Mononuclear cell (primary cell): ENCODE measurements around the gene ACAD10. TPM values are rescaled to one million over a fixed set of nuclear protein-coding genes. Genes with fewer than 3 reads are reported as not detected.
"Not testable (repeated sequence)": the region's sequence is repeated elsewhere in the genome, so short reads cannot be mapped to it uniquely, and the experiment has no call there.

Experiments
- H3K27me3 ChIP-seq: 2 replicates; pipeline ENCODE4 v1.6.0; 2011; ENCODE audit warnings: low read length, control low read depth; ENCODE audit not compliant: insufficient read depth
- H3K4me1 ChIP-seq: 2 replicates; pipeline ENCODE4 v1.5.1; 2011; ENCODE audit warnings: mild to moderate bottlenecking, low read length, control low read depth; ENCODE audit not compliant: insufficient read depth
- H3K4me3 ChIP-seq: 2 replicates; pipeline ENCODE4 v1.5.1; 2011; ENCODE audit warnings: mild to moderate bottlenecking, low read length, moderate library complexity
- H3K9me3 ChIP-seq: 2 replicates; pipeline ENCODE4 v1.5.1; 2011; ENCODE audit warnings: low read depth, mild to moderate bottlenecking, control low read depth, low read length
- total RNA-seq: library from RNA; depleted of rRNA; stranded (reverse); fragments of >200 nt; gene quantifications from one replicate; pipeline ENCODE4 v1.2.3, GENCODE V29; 2012

ACAD10 gene
- total RNA-seq, 1 donor: 13.4 TPM

- H3K27me3 ChIP-seq: no peaks in the 10 kb centered on the region
- no peaks in the 10 kb centered on the region for H3K4me1 ChIP-seq
- no peaks in the 10 kb centered on the region for H3K9me3 ChIP-seq
These were observed 13.0 kb upstream of the ACAD10 start for GRCh38 chr12:111672822-111673381.

GRCh38 chr12:111673503-111673902 lies 12.3 kb upstream of the ACAD10 start:
- Histone ChIP-seq H3K9me3 (no peaks in the 10 kb centered on the region), H3K4me3 (no peak overlapping the region), H3K27me3 (no peaks in the 10 kb centered on the region), H3K4me1 (no peaks in the 10 kb centered on the region)

More at GRCh38 chr12:111672822-111673381, 13.0 kb upstream of the ACAD10 start:
- H3K4me3 ChIP-seq: no peak overlapping the region

- Histone ChIP-seq H3K4me3 (no peak overlapping the region), H3K27me3 (no peaks in the 10 kb centered on the region), H3K9me3 (no peaks in the 10 kb centered on the region), H3K4me1 (no peaks in the 10 kb centered on the region)
These were observed 8.7 kb upstream of the ACAD10 start for GRCh38 chr12:111677186-111677585.

GRCh38 chr12:111684485-111685198 lies 1.2 kb upstream of the ACAD10 start:
- peaks cover 25% of the 10 kb centered on the region for H3K4me1 ChIP-seq
- H3K27me3 ChIP-seq, H3K9me3 ChIP-seq: not testable (repeated sequence)
- peak overlapping the region; percentile 92 for H3K4me3 ChIP-seq

GRCh38 chr12:111685322-111685810 lies 487 bp upstream of the ACAD10 start:
- Histone ChIP-seq H3K4me3 (peak overlapping the region; percentile 92), H3K9me3 (no peaks in the 10 kb centered on the region), H3K27me3 (no peaks in the 10 kb centered on the region), H3K4me1 (peaks cover 25% of the 10 kb centered on the region)

- H3K4me1 ChIP-seq: peaks cover 25% of the 10 kb centered on the region
- H3K4me3 ChIP-seq: peak overlapping the region; percentile 92
- no peaks in the 10 kb centered on the region for H3K9me3 ChIP-seq
- H3K27me3 ChIP-seq: no peaks in the 10 kb centered on the region
These were observed 787 bp downstream of the ACAD10 start for GRCh38 chr12:111686574-111687105.

- Histone ChIP-seq H3K27me3 (no peaks in the 10 kb centered on the region), H3K4me3 (no peak overlapping the region), H3K9me3 (no peaks in the 10 kb centered on the region), H3K4me1 (peaks cover 25% of the 10 kb centered on the region)
These were observed 1.4 kb downstream of the ACAD10 start for GRCh38 chr12:111687255-111687654.

GRCh38 chr12:111687952-111688351 lies 2.1 kb downstream of the ACAD10 start:
- no peaks in the 10 kb centered on the region for H3K9me3 ChIP-seq
- H3K27me3 ChIP-seq: no peaks in the 10 kb centered on the region
- H3K4me1 ChIP-seq: peaks cover 25% of the 10 kb centered on the region
- H3K4me3 ChIP-seq: no peak overlapping the region

- no peaks in the 10 kb centered on the region for H3K9me3 ChIP-seq
- no peak overlapping the region for H3K4me3 ChIP-seq
- H3K4me1 ChIP-seq: peaks cover 6% of the 10 kb centered on the region
- no peaks in the 10 kb centered on the region for H3K27me3 ChIP-seq
These were observed 5.4 kb downstream of the ACAD10 start for GRCh38 chr12:111691262-111691661.

- Histone ChIP-seq H3K4me1 (no peaks in the 10 kb centered on the region), H3K9me3 (no peaks in the 10 kb centered on the region)
These were observed 6.8 kb downstream of the ACAD10 start for GRCh38 chr12:111692575-111693210.

GRCh38 chr12:111693818-111694217 lies 8.0 kb downstream of the ACAD10 start:
- Histone ChIP-seq H3K9me3 (no peaks in the 10 kb centered on the region), H3K4me1 (no peaks in the 10 kb centered on the region), H3K4me3 (no peak overlapping the region), H3K27me3 (no peaks in the 10 kb centered on the region)

More at GRCh38 chr12:111692575-111693210, 6.8 kb downstream of the ACAD10 start:
- H3K27me3 ChIP-seq: no peaks in the 10 kb centered on the region
- H3K4me3 ChIP-seq: no peak overlapping the region

- no peaks in the 10 kb centered on the region for H3K27me3 ChIP-seq
- H3K4me1 ChIP-seq: no peaks in the 10 kb centered on the region
- no peaks in the 10 kb centered on the region for H3K9me3 ChIP-seq
- no peak overlapping the region for H3K4me3 ChIP-seq
These were observed 14.1 kb downstream of the ACAD10 start for GRCh38 chr12:111699962-111700361.

- Histone ChIP-seq H3K27me3 (no peaks in the 10 kb centered on the region), H3K4me1 (no peaks in the 10 kb centered on the region), H3K9me3 (no peaks in the 10 kb centered on the region), H3K4me3 (no peak overlapping the region)
These were observed 19.8 kb downstream of the ACAD10 start for GRCh38 chr12:111705672-111706071.

GRCh38 chr12:111706145-111706544 lies 20.3 kb downstream of the ACAD10 start:
- Histone ChIP-seq H3K4me3 (no peak overlapping the region), H3K9me3 (no peaks in the 10 kb centered on the region), H3K4me1 (no peaks in the 10 kb centered on the region), H3K27me3 (no peaks in the 10 kb centered on the region)

- Histone ChIP-seq H3K4me3 (no peak overlapping the region), H3K27me3 (no peaks in the 10 kb centered on the region), H3K9me3 (no peaks in the 10 kb centered on the region), H3K4me1 (no peaks in the 10 kb centered on the region)
These were observed 29.4 kb downstream of the ACAD10 start for GRCh38 chr12:111715279-111715678.
